ENCODE data around the gene PCYT2. TPM values are rescaled to one million over a fixed set of nuclear protein-coding genes. Genes with fewer than 3 reads are reported as not detected.

PCYT2 gene
- total and polyA plus RNA-seq, 9 of the 15 experiments (the other 6 are each of a cell fraction or from before 2014, with no cell fraction given): 0.92 to 134 (median 82.5) TPM

- TF ChIP-seq ELK3 (CRISPR knock-in tag; IDR thresholded peaks at IDR 0.05) (no peak), CXXC5 (CRISPR knock-in tag; IDR thresholded peaks at IDR 0.05) (peak; percentile 62), ZNF780A (CRISPR knock-in tag; IDR thresholded peaks at IDR 0.05) (no peak), CBX1 (IDR thresholded peaks at IDR 0.05; ENCODE audit: low read depth) (no peak), RAD51 (IDR thresholded peaks at IDR 0.05; ENCODE audit: borderline replicate concordance, low read depth) (no peak), MEIS2 (IDR thresholded peaks at IDR 0.05; ENCODE audit: partially characterized antibody) (no peak), MAFF (IDR thresholded peaks at IDR 0.05; ENCODE audit: low read length) (peak; percentile 87), SMARCC2 (IDR thresholded peaks at IDR 0.05; ENCODE audit: low read depth) (peak; percentile 70), ZHX1 (conservative IDR thresholded peaks at IDR 0.05; ENCODE audit: low read length) (no peak), ZNF589 (CRISPR knock-in tag; IDR thresholded peaks at IDR 0.05; ENCODE audit: low read depth) (no peak), ZNF175 (CRISPR knock-in tag; IDR thresholded peaks at IDR 0.05; ENCODE audit: low read depth) (no peak), KLF13 (tag; IDR thresholded peaks at IDR 0.05; ENCODE audit: borderline replicate concordance, low read depth) (no peak), LCOR (CRISPR knock-in tag; IDR thresholded peaks at IDR 0.05) (no peak), HDAC6 (IDR thresholded peaks at IDR 0.05; ENCODE audit: low read depth, low read length) (no peak), CREM (IDR thresholded peaks at IDR 0.05; ENCODE audit: low read depth) (peak; percentile 64; the same call in 1 of the 2 replicates), MAFK (IDR thresholded peaks at IDR 0.05; ENCODE audit: low read length) (peak; percentile 92), NR2C1 (IDR thresholded peaks at IDR 0.05) (peak; percentile 94), NR2C1 (tag; IDR thresholded peaks at IDR 0.05) (peak; percentile 94), ARNT (IDR thresholded peaks at IDR 0.05) (no peak), ZFP1 (CRISPR knock-in tag; IDR thresholded peaks at IDR 0.05) (no peak), TCFL5 (CRISPR knock-in tag; conservative IDR thresholded peaks at IDR 0.05) (no peak), LARP7 (IDR thresholded peaks at IDR 0.05) (no peak), POLR2G (IDR thresholded peaks at IDR 0.05; ENCODE audit: low read depth, low read length) (peak; percentile 69; the same call in 1 of the 2 replicates), CBX5 (IDR thresholded peaks at IDR 0.05; ENCODE audit: borderline replicate concordance, low read depth) (no peak), STAG1 (CRISPR knock-in tag; IDR thresholded peaks at IDR 0.05; ENCODE audit: borderline replicate concordance) (no peak), RBM17 (IDR thresholded peaks at IDR 0.05; ENCODE audit: borderline replicate concordance, low read depth, low read length) (no peak), HMG20B (CRISPR knock-in tag; IDR thresholded peaks at IDR 0.05) (no peak), POU5F1 (IDR thresholded peaks at IDR 0.05; ENCODE audit: borderline replicate concordance, low read depth, low read length, partially characterized antibody) (no peak), IRF2 (CRISPR knock-in tag; IDR thresholded peaks at IDR 0.05) (no peak)
These were observed 15.4 kb upstream of the PCYT2 start (continued) for GRCh38 chr17:81926451-81927151.
